ENCODE data around the gene TNNI2.

- TF ChIP-seq CTCF (IDR thresholded peaks at IDR 0.05 in 4 of 5, conservative IDR thresholded peaks at IDR 0.05 in 1 of 5) (no peak), POLR2A (IDR thresholded peaks at IDR 0.05) (no peak)
Measured at GRCh38 chr11:1843796-1844195, 5.0 kb downstream of the TNNI2 start.

Measured in gastrocnemius medialis (tissue), 4 donors.